ENCODE data around the gene CDK8. TPM values are rescaled to one million over a fixed set of nuclear protein-coding genes. Genes with fewer than 3 reads are reported as not detected.

CDK8 gene
- total RNA-seq, 5 donors from 2014 or later (not counting 1 experiment from before 2014, with no cell fraction given) = 9.2 to 13.5 (median 12.1) TPM

DNA sequence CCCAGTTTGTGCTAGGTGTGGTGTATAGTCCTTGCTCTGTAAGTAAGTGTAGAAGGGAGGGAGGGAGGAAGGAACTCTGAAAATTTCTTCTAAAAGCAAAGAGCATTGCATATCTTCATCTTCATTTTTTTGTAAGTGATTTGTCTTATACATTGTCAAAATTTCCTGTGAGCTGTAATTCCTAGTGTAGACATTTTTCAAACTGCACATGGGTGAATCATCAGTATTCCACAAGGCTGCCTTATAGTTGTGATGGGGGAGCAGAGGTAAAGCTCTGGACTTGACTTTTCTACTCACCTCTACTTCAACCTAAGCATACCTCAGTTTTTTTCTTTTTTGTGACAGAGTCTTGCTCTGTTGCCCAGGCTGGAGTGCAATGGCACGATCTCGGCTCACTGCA is 86.9 kb downstream of the CDK8 start:
- Mint-ChIP-seq H3K9me3 (no peaks in the 10 kb centered on the region), H3K27me3 (no peaks in the 10 kb centered on the region), H3K4me1 (peaks cover 2 to 3% (median 2%) of the 10 kb centered on the region in 3 donors), H3K4me3 (no peak overlapping the region), H3K36me3 (peaks cover 25% of the 10 kb centered on the region), H3K27ac (no peak overlapping the region)
- WGBS (ENCODE audit: insufficient coverage) = no CpG with 5 or more reads among the region's 2 CpGs
- Histone ChIP-seq H3K27ac (ENCODE audit: low read length) (no peak overlapping the region), H3K9me3 (no peaks in the 10 kb centered on the region), H3K36me3 (ENCODE audit: control insufficient read depth in 2 of 2, extremely low read depth in 1 of 2, insufficient read depth in 1 of 2, low read length in 1 of 2) (no peaks in the 10 kb centered on the region), H3K4me1 (ENCODE audit: control insufficient read depth in 1 of 2, extremely low read depth in 1 of 2, insufficient read depth in 2 of 2, low read length in 2 of 2) (no peaks in the 10 kb centered on the region), H3K27me3 (replicated peaks in 1 of 2; ENCODE audit: control insufficient read depth in 2 of 2, extremely low read depth in 1 of 2, insufficient read depth in 2 of 2, low read length in 1 of 2) (no peaks in the 10 kb centered on the region), H3K4me3 (ENCODE audit: control insufficient read depth in 1 of 2, extremely low read depth in 1 of 2, low read length in 1 of 2) (no peak overlapping the region)
- DNase-seq = no peak
- ChIA-PET CTCF (no interaction called here), POLR2A (interaction anchor here in 1 of 2 donors (0.7 kb wide), 1 partner anchor 418 kb away, joined by 3 read pairs; no protein-coding TSS in a partner anchor)
- ATAC-seq (replicated peaks in 1 of 4) = no peak

- 94% methylated on average over 3 of the region's 5 CpGs for WGBS (ENCODE audit: insufficient coverage)
- no peak overlapping the region for H3K4me3 Mint-ChIP-seq
- peaks cover 30% of the 10 kb centered on the region for H3K36me3 Mint-ChIP-seq
- H3K36me3 ChIP-seq (ENCODE audit: control insufficient read depth in 2 of 2, extremely low read depth in 1 of 2, insufficient read depth in 1 of 2, low read length in 1 of 2) = no peaks in the 10 kb centered on the region
- H3K4me1 Mint-ChIP-seq = no peaks in the 10 kb centered on the region
- no peaks in the 10 kb centered on the region for H3K27me3 Mint-ChIP-seq
- no peaks in the 10 kb centered on the region for H3K4me1 ChIP-seq (ENCODE audit: control insufficient read depth in 1 of 2, extremely low read depth in 1 of 2, insufficient read depth in 2 of 2, low read length in 2 of 2)
- H3K4me3 ChIP-seq (ENCODE audit: control insufficient read depth in 1 of 2, extremely low read depth in 1 of 2, low read length in 1 of 2) = no peak overlapping the region
- ChIA-PET CTCF (no interaction called here), POLR2A (no interaction called here)
- no peak for ATAC-seq (replicated peaks in 1 of 4)
- no peak overlapping the region for H3K27ac ChIP-seq (ENCODE audit: low read length)
- H3K9me3 ChIP-seq = no peaks in the 10 kb centered on the region
- no peaks in the 10 kb centered on the region for H3K9me3 Mint-ChIP-seq
- no peak for DNase-seq
- no peaks in the 10 kb centered on the region for H3K27me3 ChIP-seq (replicated peaks in 1 of 2; ENCODE audit: control insufficient read depth in 2 of 2, extremely low read depth in 1 of 2, insufficient read depth in 2 of 2, low read length in 1 of 2)
- no peak overlapping the region for H3K27ac Mint-ChIP-seq
Observed at GRCh38 chr13:26342898-26343297, 89.0 kb downstream of the CDK8 start.

- H3K36me3 Mint-ChIP-seq = peaks cover 34% of the 10 kb centered on the region
- no peaks in the 10 kb centered on the region for H3K36me3 ChIP-seq (ENCODE audit: control insufficient read depth in 2 of 2, extremely low read depth in 1 of 2, insufficient read depth in 1 of 2, low read length in 1 of 2)
- H3K4me3 Mint-ChIP-seq = no peak overlapping the region
- ATAC-seq (replicated peaks in 1 of 4) (no peak), DNase-seq (no peak)
- H3K9me3 Mint-ChIP-seq = no peaks in the 10 kb centered on the region
- no peaks in the 10 kb centered on the region for H3K4me1 Mint-ChIP-seq
- no peaks in the 10 kb centered on the region for H3K9me3 ChIP-seq
- ChIA-PET POLR2A (no interaction called here), CTCF (no interaction called here)
- no peaks in the 10 kb centered on the region for H3K27me3 Mint-ChIP-seq
- H3K27ac Mint-ChIP-seq = no peak overlapping the region
- H3K4me3 ChIP-seq (ENCODE audit: control insufficient read depth in 1 of 2, extremely low read depth in 1 of 2, low read length in 1 of 2) = no peak overlapping the region
- no peaks in the 10 kb centered on the region for H3K27me3 ChIP-seq (replicated peaks in 1 of 2; ENCODE audit: control insufficient read depth in 2 of 2, extremely low read depth in 1 of 2, insufficient read depth in 2 of 2, low read length in 1 of 2)
- no peaks in the 10 kb centered on the region for H3K4me1 ChIP-seq (ENCODE audit: control insufficient read depth in 1 of 2, extremely low read depth in 1 of 2, insufficient read depth in 2 of 2, low read length in 2 of 2)
- H3K27ac ChIP-seq (ENCODE audit: low read length) = no peak overlapping the region
Observed at GRCh38 chr13:26343816-26344215, 89.9 kb downstream of the CDK8 start.

GRCh38 chr13:26344980-26345379 is 91.1 kb downstream of the CDK8 start:
- ATAC-seq (replicated peaks in 1 of 4) = no peak
- no peak overlapping the region for H3K4me3 ChIP-seq (ENCODE audit: control insufficient read depth in 1 of 2, extremely low read depth in 1 of 2, low read length in 1 of 2)
- no peaks in the 10 kb centered on the region for H3K27me3 ChIP-seq (replicated peaks in 1 of 2; ENCODE audit: control insufficient read depth in 2 of 2, extremely low read depth in 1 of 2, insufficient read depth in 2 of 2, low read length in 1 of 2)
- Mint-ChIP-seq H3K27ac (no peak overlapping the region), H3K4me3 (no peak overlapping the region), H3K36me3 (peaks cover 40% of the 10 kb centered on the region), H3K9me3 (no peaks in the 10 kb centered on the region), H3K27me3 (no peaks in the 10 kb centered on the region), H3K4me1 (no peaks in the 10 kb centered on the region)
- peaks cover 0 to 6% of the 10 kb centered on the region in 2 donors for H3K36me3 ChIP-seq (ENCODE audit: control insufficient read depth in 2 of 2, extremely low read depth in 1 of 2, insufficient read depth in 1 of 2, low read length in 1 of 2)
- no peak for DNase-seq
- ChIA-PET CTCF (interaction anchor here in 1 of 2 donors (0.7 kb wide), 1 partner anchor 222 kb away, joined by 3 read pairs; no protein-coding TSS in a partner anchor), POLR2A (no interaction called here)
- H3K27ac ChIP-seq (ENCODE audit: low read length) = no peak overlapping the region
- no peaks in the 10 kb centered on the region for H3K9me3 ChIP-seq
- no peaks in the 10 kb centered on the region for H3K4me1 ChIP-seq (ENCODE audit: control insufficient read depth in 1 of 2, extremely low read depth in 1 of 2, insufficient read depth in 2 of 2, low read length in 2 of 2)
- no CpG with 5 or more reads among the region's 4 CpGs for WGBS (ENCODE audit: insufficient coverage)

GRCh38 chr13:26348966-26349365 is 95.0 kb downstream of the CDK8 start:
- ChIA-PET POLR2A (no interaction called here), CTCF (no interaction called here)
- Mint-ChIP-seq H3K4me3 (no peak overlapping the region), H3K36me3 (peaks cover 38% of the 10 kb centered on the region), H3K27me3 (no peaks in the 10 kb centered on the region), H3K4me1 (no peaks in the 10 kb centered on the region), H3K27ac (no peak overlapping the region), H3K9me3 (no peaks in the 10 kb centered on the region)
- Histone ChIP-seq H3K27me3 (replicated peaks in 1 of 2; ENCODE audit: control insufficient read depth in 2 of 2, extremely low read depth in 1 of 2, insufficient read depth in 2 of 2, low read length in 1 of 2) (no peaks in the 10 kb centered on the region), H3K36me3 (ENCODE audit: control insufficient read depth in 2 of 2, extremely low read depth in 1 of 2, insufficient read depth in 1 of 2, low read length in 1 of 2) (peaks cover 0 to 11% of the 10 kb centered on the region in 2 donors), H3K4me3 (ENCODE audit: control insufficient read depth in 1 of 2, extremely low read depth in 1 of 2, low read length in 1 of 2) (no peak overlapping the region), H3K9me3 (no peaks in the 10 kb centered on the region), H3K4me1 (ENCODE audit: control insufficient read depth in 1 of 2, extremely low read depth in 1 of 2, insufficient read depth in 2 of 2, low read length in 2 of 2) (no peaks in the 10 kb centered on the region), H3K27ac (ENCODE audit: low read length) (no peak overlapping the region)
- no peak for DNase-seq
- ATAC-seq (replicated peaks in 1 of 4) = no peak
- WGBS (ENCODE audit: insufficient coverage) = 100% methylated on average over 1 of the region's 3 CpGs

DNA sequence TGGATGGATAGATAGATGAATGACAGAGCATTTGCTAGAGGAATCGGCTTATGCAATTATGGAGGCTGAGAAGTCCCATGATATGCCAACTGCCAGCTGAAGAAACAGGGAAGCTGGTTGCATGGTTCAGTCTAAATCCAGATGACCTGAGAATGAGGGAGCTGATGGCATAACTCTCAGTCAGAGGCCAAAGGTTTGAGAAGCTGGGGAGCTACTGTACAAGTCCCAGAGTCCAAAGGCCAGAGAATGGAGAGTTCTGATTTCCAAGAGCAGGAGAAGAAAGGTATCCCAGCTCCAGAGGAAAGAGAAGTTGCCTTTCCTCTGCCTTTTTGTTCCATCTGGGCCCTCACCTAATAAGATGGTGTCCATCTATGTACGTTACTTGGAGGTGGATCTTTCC is 108.3 kb downstream of the CDK8 start:
- H3K27ac ChIP-seq (ENCODE audit: low read length) = no peak overlapping the region
- 100% methylated on average over 1 of the region's 2 CpGs for WGBS (ENCODE audit: insufficient coverage)
- ATAC-seq (replicated peaks in 1 of 4) (no peak), DNase-seq (no peak)
- POLR2A ChIA-PET = no interaction called here
- Mint-ChIP-seq H3K4me1 (no peaks in the 10 kb centered on the region), H3K36me3 (peaks cover 44% of the 10 kb centered on the region), H3K9me3 (no peaks in the 10 kb centered on the region), H3K27me3 (no peaks in the 10 kb centered on the region), H3K27ac (no peak overlapping the region), H3K4me3 (no peak overlapping the region)
- no peaks in the 10 kb centered on the region for H3K4me1 ChIP-seq (ENCODE audit: control insufficient read depth in 1 of 2, extremely low read depth in 1 of 2, insufficient read depth in 2 of 2, low read length in 2 of 2)
- CTCF ChIA-PET = no interaction called here
- no peaks in the 10 kb centered on the region for H3K27me3 ChIP-seq (replicated peaks in 1 of 2; ENCODE audit: control insufficient read depth in 2 of 2, extremely low read depth in 1 of 2, insufficient read depth in 2 of 2, low read length in 1 of 2)
- no peaks in the 10 kb centered on the region for H3K9me3 ChIP-seq
- peaks cover 0 to 9% of the 10 kb centered on the region in 2 donors for H3K36me3 ChIP-seq (ENCODE audit: control insufficient read depth in 2 of 2, extremely low read depth in 1 of 2, insufficient read depth in 1 of 2, low read length in 1 of 2)
- H3K4me3 ChIP-seq (ENCODE audit: control insufficient read depth in 1 of 2, extremely low read depth in 1 of 2, low read length in 1 of 2) = no peak overlapping the region

GRCh38 chr13:26370553-26370952 is 116.6 kb downstream of the CDK8 start:
- Histone ChIP-seq H3K27ac (ENCODE audit: low read length) (no peak overlapping the region), H3K4me3 (ENCODE audit: control insufficient read depth in 1 of 2, extremely low read depth in 1 of 2, low read length in 1 of 2) (no peak overlapping the region), H3K4me1 (ENCODE audit: control insufficient read depth in 1 of 2, extremely low read depth in 1 of 2, insufficient read depth in 2 of 2, low read length in 2 of 2) (no peaks in the 10 kb centered on the region), H3K36me3 (ENCODE audit: control insufficient read depth in 2 of 2, extremely low read depth in 1 of 2, insufficient read depth in 1 of 2, low read length in 1 of 2) (no peaks in the 10 kb centered on the region), H3K9me3 (no peaks in the 10 kb centered on the region), H3K27me3 (replicated peaks in 1 of 2; ENCODE audit: control insufficient read depth in 2 of 2, extremely low read depth in 1 of 2, insufficient read depth in 2 of 2, low read length in 1 of 2) (no peaks in the 10 kb centered on the region)
- H3K4me1 Mint-ChIP-seq = peaks cover 12 to 31% (median 16%) of the 10 kb centered on the region in 3 donors
- POLR2A ChIA-PET = no interaction called here
- WGBS (ENCODE audit: insufficient coverage) = 100% methylated on average over 1 of the region's 2 CpGs
- no peaks in the 10 kb centered on the region for H3K9me3 Mint-ChIP-seq
- CTCF ChIA-PET = no interaction called here
- no peak overlapping the region for H3K4me3 Mint-ChIP-seq
- H3K27me3 Mint-ChIP-seq = no peaks in the 10 kb centered on the region
- ATAC-seq (replicated peaks in 1 of 4) (no peak), DNase-seq (no peak)
- H3K36me3 Mint-ChIP-seq = peaks cover 17% of the 10 kb centered on the region
- H3K27ac Mint-ChIP-seq = no peak overlapping the region

Measured in T-cell (primary cell).